Skeletal muscle satellite cell (primary cell): ENCODE measurements around the gene ELP2.

Experiments used
- H3K27me3 ChIP-seq: 2 replicates; pipeline ENCODE4 v1.7.0; 2013; ENCODE audit warnings: low read length; ENCODE audit not compliant: control insufficient read depth, insufficient read depth
- H3K36me3 ChIP-seq: 2 replicates; pipeline ENCODE4 v1.7.0; 2013; ENCODE audit warnings: mild to moderate bottlenecking, control low read depth, low read length; ENCODE audit not compliant: insufficient read depth
- H3K4me1 ChIP-seq: 2 replicates; pipeline ENCODE4 v1.7.0; 2013; ENCODE audit warnings: low read length; ENCODE audit not compliant: control insufficient read depth, insufficient read depth
- H3K4me2 ChIP-seq: 2 replicates; pipeline ENCODE4 v1.7.0; 2013; ENCODE audit warnings: mild to moderate bottlenecking, low read length
- H3K4me3 ChIP-seq: 2 replicates; pipeline ENCODE4 v1.7.0; 2013; ENCODE audit warnings: low read length
- H3K9ac ChIP-seq: 2 replicates; pipeline ENCODE4 v1.7.0; 2013; ENCODE audit warnings: mild to moderate bottlenecking, low read depth, low read length, moderate library complexity
- H3K9me3 ChIP-seq: replicated peaks from 2 replicates; pipeline ENCODE4 v1.7.0; 2013; ENCODE audit warnings: mild to moderate bottlenecking, control low read depth, low read length

ELP2 gene

GRCh38 chr18:36141576-36141975 lies 11.9 kb downstream of the ELP2 start:
- H3K27me3 ChIP-seq = no peaks in the 10 kb centered on the region
- no peaks in the 10 kb centered on the region for H3K4me1 ChIP-seq
- H3K9me3 ChIP-seq = no peaks in the 10 kb centered on the region
- H3K9ac ChIP-seq = no peak overlapping the region
- no peak overlapping the region for H3K4me2 ChIP-seq
- no peak overlapping the region for H3K4me3 ChIP-seq
- peaks cover 70% of the 10 kb centered on the region for H3K36me3 ChIP-seq

GRCh38 chr18:36142751-36143150 lies 13.1 kb downstream of the ELP2 start:
- Histone ChIP-seq H3K4me1 (no peaks in the 10 kb centered on the region), H3K4me3 (no peak overlapping the region), H3K36me3 (peaks cover 66% of the 10 kb centered on the region), H3K9me3 (no peaks in the 10 kb centered on the region), H3K4me2 (no peak overlapping the region), H3K27me3 (no peaks in the 10 kb centered on the region), H3K9ac (no peak overlapping the region)

- Histone ChIP-seq H3K4me1 (no peaks in the 10 kb centered on the region), H3K4me3 (no peak overlapping the region), H3K9ac (no peak overlapping the region), H3K9me3 (no peaks in the 10 kb centered on the region), H3K4me2 (no peak overlapping the region), H3K36me3 (peaks cover 62% of the 10 kb centered on the region), H3K27me3 (no peaks in the 10 kb centered on the region)
Measured at GRCh38 chr18:36143391-36143790, 13.7 kb downstream of the ELP2 start.

- no peak overlapping the region for H3K9ac ChIP-seq
- H3K27me3 ChIP-seq = no peaks in the 10 kb centered on the region
- H3K4me1 ChIP-seq = peaks cover 18% of the 10 kb centered on the region
- peaks cover 57% of the 10 kb centered on the region for H3K36me3 ChIP-seq
- H3K4me3 ChIP-seq = no peak overlapping the region
- H3K9me3 ChIP-seq = no peaks in the 10 kb centered on the region
- no peak overlapping the region for H3K4me2 ChIP-seq
Measured at GRCh38 chr18:36149514-36150289, 20.0 kb downstream of the ELP2 start.

GRCh38 chr18:36152781-36153180 lies 23.1 kb downstream of the ELP2 start:
- Histone ChIP-seq H3K4me3 (no peak overlapping the region), H3K27me3 (no peaks in the 10 kb centered on the region), H3K9ac (no peak overlapping the region), H3K4me2 (peak overlapping the region; percentile 45), H3K9me3 (no peaks in the 10 kb centered on the region), H3K36me3 (peaks cover 52% of the 10 kb centered on the region), H3K4me1 (peaks cover 24% of the 10 kb centered on the region)

- no peak overlapping the region for H3K4me3 ChIP-seq
- peak overlapping the region; percentile 43 for H3K9ac ChIP-seq
- no peaks in the 10 kb centered on the region for H3K27me3 ChIP-seq
- peak overlapping the region; percentile 45 for H3K4me2 ChIP-seq
- H3K4me1 ChIP-seq = peaks cover 28% of the 10 kb centered on the region
- peaks cover 50% of the 10 kb centered on the region for H3K36me3 ChIP-seq
- H3K9me3 ChIP-seq = no peaks in the 10 kb centered on the region
Measured at GRCh38 chr18:36153203-36153602, 23.5 kb downstream of the ELP2 start.

- H3K4me2 ChIP-seq = peak overlapping the region; percentile 39
- H3K4me1 ChIP-seq = peaks cover 34% of the 10 kb centered on the region
- peak overlapping the region; percentile 43 for H3K9ac ChIP-seq
- no peak overlapping the region for H3K4me3 ChIP-seq
- H3K9me3 ChIP-seq = no peaks in the 10 kb centered on the region
- H3K27me3 ChIP-seq = no peaks in the 10 kb centered on the region
- peaks cover 45% of the 10 kb centered on the region for H3K36me3 ChIP-seq
Measured at GRCh38 chr18:36153771-36154170, 24.1 kb downstream of the ELP2 start.

GRCh38 chr18:36155851-36156757 lies 26.4 kb downstream of the ELP2 start:
- H3K9ac ChIP-seq = no peak overlapping the region
- H3K9me3 ChIP-seq = no peaks in the 10 kb centered on the region
- no peak overlapping the region for H3K4me3 ChIP-seq
- no peaks in the 10 kb centered on the region for H3K27me3 ChIP-seq
- peaks cover 47% of the 10 kb centered on the region for H3K36me3 ChIP-seq
- H3K4me2 ChIP-seq = no peak overlapping the region
- H3K4me1 ChIP-seq = peaks cover 34% of the 10 kb centered on the region

- H3K36me3 ChIP-seq = peaks cover 55% of the 10 kb centered on the region
- no peaks in the 10 kb centered on the region for H3K9me3 ChIP-seq
- no peak overlapping the region for H3K9ac ChIP-seq
- peak overlapping the region; percentile 1 for H3K4me2 ChIP-seq
- H3K4me3 ChIP-seq = no peak overlapping the region
- peaks cover 32% of the 10 kb centered on the region for H3K4me1 ChIP-seq
- no peaks in the 10 kb centered on the region for H3K27me3 ChIP-seq
Measured at GRCh38 chr18:36157441-36157840, 27.7 kb downstream of the ELP2 start.

GRCh38 chr18:36158266-36158867 lies 28.7 kb downstream of the ELP2 start:
- Histone ChIP-seq H3K27me3 (no peaks in the 10 kb centered on the region), H3K4me2 (peak overlapping the region; percentile 37), H3K4me1 (peaks cover 25% of the 10 kb centered on the region), H3K4me3 (peak overlapping the region; percentile 36), H3K9me3 (no peaks in the 10 kb centered on the region), H3K36me3 (peaks cover 59% of the 10 kb centered on the region), H3K9ac (peak overlapping the region; percentile 17)

- Histone ChIP-seq H3K9ac (no peak overlapping the region), H3K4me3 (no peak overlapping the region), H3K4me1 (peaks cover 16% of the 10 kb centered on the region), H3K36me3 (peaks cover 67% of the 10 kb centered on the region), H3K9me3 (no peaks in the 10 kb centered on the region), H3K4me2 (no peak overlapping the region), H3K27me3 (no peaks in the 10 kb centered on the region)
Measured at GRCh38 chr18:36160959-36161371, 31.3 kb downstream of the ELP2 start.
